CD4-positive, alpha-beta memory T cell (primary cell): Measurements from ENCODE around the gene DAGLB. TPM values are rescaled to one million over a fixed set of nuclear protein-coding genes. Genes with fewer than 3 reads are reported as not detected.
A peak's percentile ranks its signal among the peaks of the same experiment; 100 is the strongest.
"Not testable (repeated sequence)": the region's sequence is repeated elsewhere in the genome, so short reads cannot be mapped to it uniquely, and the experiment has no call there.

Experiments
- CTCF ChIA-PET: fragments of 350-600 bp; sonication (Branson Sonifier 250); formaldehyde crosslinking; loops from one replicate; lab custom pipeline; 2021; ENCODE audit warnings: inconsistent platforms; ENCODE audit not compliant: partially characterized antibody; lab: Charles Lee
- POLR2A ChIA-PET: fragments of 350-600 bp; sonication (Branson Sonifier 250); formaldehyde crosslinking; loops from one replicate; lab custom pipeline; 2021; ENCODE audit not compliant: partially characterized antibody; lab: Charles Lee
- DNase-seq, 5 donors: peaks; one replicate each; pipeline versions ENCODE4 v3.0.0 to v3.0.0-alpha.2; 2020 to 2022; ENCODE audit warnings: mixed read lengths in 1 of 5
- H3K27ac ChIP-seq: one replicate; pipeline ENCODE4 v1.7.0; 2013; ENCODE audit warnings: low read depth, low read length
- H3K27me3 ChIP-seq: 2 replicates; pipeline ENCODE4 v1.7.0; 2013; ENCODE audit warnings: mild to moderate bottlenecking, low read length, moderate library complexity; ENCODE audit not compliant: insufficient read depth
- H3K36me3 ChIP-seq: 2 replicates; pipeline ENCODE4 v1.7.0; 2013; ENCODE audit warnings: mild to moderate bottlenecking, low read length, moderate library complexity; ENCODE audit not compliant: insufficient read depth
- H3K4me1 ChIP-seq: 2 replicates; pipeline ENCODE4 v1.7.0; 2013; ENCODE audit warnings: mild to moderate bottlenecking, low read length, moderate library complexity; ENCODE audit not compliant: insufficient read depth
- H3K4me3 ChIP-seq, 2 donors: one replicate each; pipeline ENCODE4 v1.7.0; 2013; ENCODE audit warnings: low read length in 2 of 2, mild to moderate bottlenecking in 1 of 2
- H3K9me3 ChIP-seq, 2 donors: one replicate each; pipeline ENCODE4 v1.7.0; 2013; ENCODE audit warnings: low read length in 2 of 2, control low read depth in 1 of 2; ENCODE audit not compliant: control insufficient read depth in 1 of 2
- H3K27ac Mint-ChIP-seq, 7 donors: one replicate each; pipeline ENCODE4 v1.8.0; 2020 to 2021; ENCODE audit warnings: mixed read lengths in 7 of 7, mild to moderate bottlenecking in 6 of 7, inconsistent platforms in 3 of 7, moderate library complexity in 3 of 7
- H3K27me3 Mint-ChIP-seq, 2 donors: one replicate each; pipeline ENCODE4 v1.8.0; 2020 to 2021; ENCODE audit warnings: mixed read lengths in 2 of 2
- H3K36me3 Mint-ChIP-seq, 2 donors: one replicate each; pipeline ENCODE4 v1.8.0; 2020 to 2021; ENCODE audit warnings: mixed read lengths in 2 of 2, inconsistent platforms in 1 of 2, mild to moderate bottlenecking in 1 of 2
- H3K4me1 Mint-ChIP-seq, 4 donors: one replicate each; pipeline ENCODE4 v1.8.0; 2020 to 2021; ENCODE audit warnings: mixed read lengths in 4 of 4, mild to moderate bottlenecking in 1 of 4
- H3K4me3 Mint-ChIP-seq, 8 donors: one replicate each; pipeline ENCODE4 v1.8.0; 2020 to 2021; ENCODE audit warnings: mixed read lengths in 8 of 8, mild to moderate bottlenecking in 7 of 8, moderate library complexity in 6 of 8, inconsistent platforms in 3 of 8
- H3K9me3 Mint-ChIP-seq, 8 donors: one replicate each; pipeline ENCODE4 v1.8.0; 2020 to 2021; ENCODE audit warnings: mixed read lengths in 8 of 8, mild to moderate bottlenecking in 5 of 8, inconsistent platforms in 3 of 8, moderate library complexity in 1 of 8
- intact Hi-C: fragments of 100-400 bp; cut with micrococcal nuclease; formaldehyde crosslinking; loops from one replicate; pipeline ENCODE4 v1.15.1; 2023
- polyA plus RNA-seq, 2 donors: library from polyadenylated mRNA; unstranded; fragments of 300-500 nt; fragmentation: Illumina TruSeq; gene quantifications; one replicate each; pipeline ENCODE4 v1.2.3, GENCODE V29; 2021
- total RNA-seq, 2 experiments: library from RNA; stranded (reverse); gene quantifications; one replicate each; pipeline ENCODE4 v1.2.3, GENCODE V29; 2021

Gene DAGLB
- total and polyA plus RNA-seq, 4 experiments from 2014 or later: 5.3 to 37.0 (median 24.5) TPM

DNA sequence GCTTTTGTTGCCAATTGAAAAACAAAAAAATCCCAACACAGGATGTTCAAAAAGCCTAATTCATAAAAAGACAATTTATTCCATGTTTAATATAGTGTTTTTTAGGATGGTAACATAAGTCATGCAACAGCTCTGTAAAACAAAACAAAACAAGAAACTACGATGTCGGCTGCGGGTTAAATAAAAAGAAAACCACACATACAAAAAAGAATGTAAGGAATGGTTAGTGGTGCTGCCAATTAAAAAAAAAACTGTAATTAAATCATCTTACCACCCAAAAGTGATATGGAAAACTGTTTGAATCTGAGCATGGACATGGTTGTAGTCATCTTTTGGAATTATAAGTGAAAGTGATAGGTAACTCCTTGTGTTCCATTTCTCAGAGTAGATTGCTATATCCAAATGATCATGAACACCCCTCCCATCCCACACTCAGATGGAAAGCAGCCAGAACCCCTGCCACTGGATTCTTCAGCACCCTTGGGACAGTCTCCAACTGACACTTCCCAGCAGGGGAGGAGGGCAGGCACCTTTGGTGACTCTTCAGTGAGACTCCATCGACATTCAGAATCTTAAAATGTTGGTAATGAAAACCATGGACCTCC, 14.3 kb upstream of the DAGLB start:
- no peaks in the 10 kb centered on the region for H3K9me3 ChIP-seq
- Mint-ChIP-seq H3K4me1 (no peaks in the 10 kb centered on the region), H3K9me3 (no peaks in the 10 kb centered on the region), H3K27ac (peak overlapping the region in 2 of 7 donors; percentile 16 to 24), H3K36me3 (peaks cover 17 to 42% of the 10 kb centered on the region in 2 donors), H3K27me3 (no peaks in the 10 kb centered on the region), H3K4me3 (no peak overlapping the region)
- H3K4me3 ChIP-seq: no peak overlapping the region
- peaks cover 31% of the 10 kb centered on the region for H3K36me3 ChIP-seq
- H3K27me3 ChIP-seq: no peaks in the 10 kb centered on the region
- H3K27ac ChIP-seq: no peak overlapping the region
- ChIA-PET CTCF (interaction anchor here (0.7 kb wide), 1 partner anchor 24 kb away, joined by 3 read pairs; no protein-coding TSS in a partner anchor), POLR2A (no interaction called here)
- intact Hi-C loops: no loop called here
- no peak for DNase-seq
- no peaks in the 10 kb centered on the region for H3K4me1 ChIP-seq

DNA sequence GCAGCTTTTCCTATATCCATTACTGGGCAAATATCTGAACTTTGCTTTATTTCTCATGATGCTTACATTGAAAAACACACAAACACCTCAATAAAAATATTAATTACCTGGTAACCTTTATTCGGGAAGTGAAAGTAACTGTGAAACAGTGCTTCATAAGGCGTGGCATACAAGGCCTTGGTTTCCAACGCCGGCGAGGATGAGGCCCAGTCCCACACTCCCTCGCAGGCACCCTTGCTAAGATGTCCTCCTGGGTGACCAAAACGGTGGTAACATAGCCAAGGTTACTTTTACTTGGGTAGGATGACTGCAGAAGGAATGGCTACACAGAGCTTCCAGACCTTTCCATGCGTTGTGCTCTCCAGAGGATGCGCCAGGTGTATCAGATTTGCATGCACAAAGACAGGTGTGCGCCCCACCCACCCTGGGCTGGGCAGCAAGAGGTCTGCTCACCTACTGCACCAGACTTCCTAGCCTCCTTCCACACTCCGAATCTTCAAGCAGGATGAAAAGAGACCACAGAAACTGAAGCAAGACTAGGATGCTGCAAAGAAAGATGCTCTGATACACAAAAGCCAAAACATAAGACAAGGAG, 13.3 kb upstream of the DAGLB start:
- ChIA-PET POLR2A (interaction anchor here (0.6 kb wide), 1 partner anchor 41 kb away, joined by 3 read pairs; no protein-coding TSS in a partner anchor), CTCF (no interaction called here)
- Histone ChIP-seq H3K27me3 (no peaks in the 10 kb centered on the region), H3K4me1 (no peaks in the 10 kb centered on the region), H3K36me3 (peaks cover 28% of the 10 kb centered on the region), H3K9me3 (no peaks in the 10 kb centered on the region), H3K27ac (no peak overlapping the region), H3K4me3 (no peak overlapping the region)
- H3K27ac Mint-ChIP-seq: peak overlapping the region in 5 of 7 donors; percentile 0 to 54 (median 19)
- no peaks in the 10 kb centered on the region for H3K27me3 Mint-ChIP-seq
- H3K9me3 Mint-ChIP-seq: no peaks in the 10 kb centered on the region
- intact Hi-C loops: no loop called here
- H3K36me3 Mint-ChIP-seq: peaks cover 8 to 34% of the 10 kb centered on the region in 2 donors
- no peak overlapping the region for H3K4me3 Mint-ChIP-seq
- DNase-seq: no peak
- no peaks in the 10 kb centered on the region for H3K4me1 Mint-ChIP-seq

DNA sequence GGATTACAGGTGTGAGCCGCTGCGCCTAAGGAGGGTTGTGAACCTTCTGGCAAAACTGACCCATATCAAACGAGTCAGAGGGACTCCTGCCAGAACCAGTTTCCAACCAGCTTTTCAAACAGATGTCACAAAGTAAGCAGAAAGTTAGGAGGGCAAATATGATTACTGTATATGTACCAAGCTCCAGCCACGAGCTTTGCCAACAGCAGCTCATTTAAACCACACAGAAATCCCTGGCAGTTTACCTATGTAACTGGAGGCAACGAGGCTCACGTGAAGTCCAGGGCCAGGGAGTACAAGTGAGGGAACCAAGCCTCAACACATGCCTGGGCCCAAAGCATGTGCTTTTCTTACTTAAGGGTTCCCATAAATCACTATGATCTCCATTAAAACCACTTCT, 12.5 kb upstream of the DAGLB start:
- no peak overlapping the region for H3K4me3 Mint-ChIP-seq
- H3K27me3 Mint-ChIP-seq: no peaks in the 10 kb centered on the region
- no peak overlapping the region for H3K27ac Mint-ChIP-seq
- intact Hi-C loops: no loop called here
- H3K9me3 Mint-ChIP-seq: no peaks in the 10 kb centered on the region
- DNase-seq: no peak
- H3K27me3 ChIP-seq: no peaks in the 10 kb centered on the region
- no peaks in the 10 kb centered on the region for H3K4me1 Mint-ChIP-seq
- peaks cover 0 to 26% of the 10 kb centered on the region in 2 donors for H3K36me3 Mint-ChIP-seq
- H3K36me3 ChIP-seq: peaks cover 20% of the 10 kb centered on the region
- ChIA-PET POLR2A (interaction anchor here (0.6 kb wide), 1 partner anchor 42 kb away, joined by 3 read pairs; no protein-coding TSS in a partner anchor), CTCF (no interaction called here)
- H3K27ac ChIP-seq: no peak overlapping the region
- no peaks in the 10 kb centered on the region for H3K4me1 ChIP-seq
- no peaks in the 10 kb centered on the region for H3K9me3 ChIP-seq
- no peak overlapping the region for H3K4me3 ChIP-seq

DNA sequence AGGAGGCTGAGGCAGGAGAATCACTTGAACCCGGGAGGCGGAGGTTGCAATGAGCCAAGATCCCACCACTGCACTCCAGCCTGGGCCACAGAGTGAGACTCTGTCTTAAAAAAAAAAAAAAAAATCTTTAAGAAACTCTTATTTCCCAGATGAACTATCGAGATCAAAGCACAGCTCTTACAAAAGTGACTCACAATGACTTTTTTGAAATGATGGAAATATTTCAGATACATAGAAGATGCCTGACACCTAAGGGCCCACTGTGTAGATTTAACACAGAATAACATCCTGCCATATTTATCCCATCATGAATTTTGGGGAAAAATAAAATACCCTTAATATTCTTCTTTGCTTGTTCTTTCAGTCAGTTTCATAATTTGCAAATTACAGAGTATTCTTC, 10.9 kb upstream of the DAGLB start:
- H3K4me3 Mint-ChIP-seq, H3K9me3 ChIP-seq, H3K27me3 Mint-ChIP-seq, H3K4me1 ChIP-seq, H3K27me3 ChIP-seq, H3K27ac ChIP-seq, H3K27ac Mint-ChIP-seq, intact Hi-C loops, H3K4me3 ChIP-seq, H3K4me1 Mint-ChIP-seq, H3K9me3 Mint-ChIP-seq, DNase-seq: not testable (repeated sequence)
- peaks cover 0 to 24% of the 10 kb centered on the region in 2 donors for H3K36me3 Mint-ChIP-seq
- H3K36me3 ChIP-seq: peaks cover 20% of the 10 kb centered on the region
- CTCF ChIA-PET: interaction anchor here (1.0 kb wide), 1 partner anchor 138 kb away, joined by 3 read pairs; no protein-coding TSS in a partner anchor
- POLR2A ChIA-PET: interaction anchor here (0.6 kb wide), 1 partner anchor 1368 kb away, joined by 3 read pairs; no protein-coding TSS in a partner anchor

DNA sequence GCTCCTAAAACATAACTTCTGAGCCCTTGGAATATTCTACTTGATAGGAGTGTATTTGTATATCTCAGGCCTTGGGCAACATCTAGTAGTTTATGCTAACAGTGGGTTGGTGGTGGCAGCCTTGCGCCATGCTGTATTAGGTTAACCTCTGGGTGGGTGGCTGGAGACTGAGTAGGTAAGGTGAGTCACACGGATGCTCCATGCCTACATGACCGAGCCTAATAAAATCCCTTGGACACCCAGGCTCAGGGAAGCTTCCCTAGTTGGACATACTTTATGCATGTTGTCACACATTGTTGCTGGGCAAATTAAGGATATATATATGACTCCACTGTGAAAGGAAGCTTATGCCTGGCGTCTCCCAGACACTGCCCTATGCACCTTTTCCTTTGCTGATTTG, 6.0 kb upstream of the DAGLB start:
- no peaks in the 10 kb centered on the region for H3K27me3 ChIP-seq
- no peaks in the 10 kb centered on the region for H3K36me3 ChIP-seq
- no peaks in the 10 kb centered on the region for H3K9me3 Mint-ChIP-seq
- H3K4me3 ChIP-seq: no peak overlapping the region
- intact Hi-C loops: no loop called here
- H3K27me3 Mint-ChIP-seq: no peaks in the 10 kb centered on the region
- CTCF ChIA-PET: interaction anchor here (0.9 kb wide), 1 partner anchor 404 kb away, joined by 3 read pairs; no protein-coding TSS in a partner anchor
- no peak overlapping the region for H3K27ac ChIP-seq
- H3K9me3 ChIP-seq: no peaks in the 10 kb centered on the region
- no peak overlapping the region for H3K4me3 Mint-ChIP-seq
- H3K36me3 Mint-ChIP-seq: no peaks in the 10 kb centered on the region
- POLR2A ChIA-PET: no interaction called here
- no peak overlapping the region for H3K27ac Mint-ChIP-seq
- DNase-seq: no peak
- H3K4me1 Mint-ChIP-seq: peaks cover 0 to 7% (median 0%) of the 10 kb centered on the region in 4 donors
- peaks cover 4% of the 10 kb centered on the region for H3K4me1 ChIP-seq

DNA sequence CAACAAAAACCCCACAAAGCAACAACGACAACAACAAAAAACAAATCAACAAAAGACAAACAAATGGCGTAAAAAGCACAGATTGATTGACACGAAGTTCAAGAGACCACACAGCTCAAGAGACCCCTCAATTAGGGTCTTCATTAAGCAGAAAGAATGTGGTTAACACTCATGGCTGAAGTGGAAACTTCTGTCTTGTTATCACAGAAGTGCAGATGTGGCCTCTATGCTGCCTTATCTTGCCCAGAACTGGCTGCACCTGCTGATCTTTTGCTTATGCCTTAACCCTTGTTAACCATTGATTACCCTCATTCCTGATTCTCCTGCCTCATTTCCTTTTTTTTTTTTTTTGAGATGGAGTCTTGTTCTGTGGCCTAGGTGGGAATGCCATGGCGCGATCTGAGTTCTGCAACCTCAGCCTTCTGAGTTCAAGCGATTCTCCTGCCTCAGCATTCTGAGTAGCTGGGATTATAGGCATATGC, 3.5 kb upstream of the DAGLB start:
- intact Hi-C loops: no loop called here
- no peaks in the 10 kb centered on the region for H3K9me3 Mint-ChIP-seq
- Histone ChIP-seq H3K27ac (no peak overlapping the region), H3K27me3 (no peaks in the 10 kb centered on the region), H3K4me3 (no peak overlapping the region), H3K36me3 (no peaks in the 10 kb centered on the region), H3K4me1 (peaks cover 15% of the 10 kb centered on the region), H3K9me3 (no peaks in the 10 kb centered on the region)
- DNase-seq: no peak
- peak overlapping the region in 3 of 8 donors; percentile 31 to 74 (median 54) for H3K4me3 Mint-ChIP-seq
- ChIA-PET CTCF (no interaction called here), POLR2A (no interaction called here)
- peaks cover 4 to 25% (median 13%) of the 10 kb centered on the region in 4 donors for H3K4me1 Mint-ChIP-seq
- peak overlapping the region in 1 of 7 donors; percentile 18 for H3K27ac Mint-ChIP-seq
- H3K36me3 Mint-ChIP-seq: peaks cover 0 to 12% of the 10 kb centered on the region in 2 donors
- H3K27me3 Mint-ChIP-seq: peaks cover 0 to 3% of the 10 kb centered on the region in 2 donors

DNA sequence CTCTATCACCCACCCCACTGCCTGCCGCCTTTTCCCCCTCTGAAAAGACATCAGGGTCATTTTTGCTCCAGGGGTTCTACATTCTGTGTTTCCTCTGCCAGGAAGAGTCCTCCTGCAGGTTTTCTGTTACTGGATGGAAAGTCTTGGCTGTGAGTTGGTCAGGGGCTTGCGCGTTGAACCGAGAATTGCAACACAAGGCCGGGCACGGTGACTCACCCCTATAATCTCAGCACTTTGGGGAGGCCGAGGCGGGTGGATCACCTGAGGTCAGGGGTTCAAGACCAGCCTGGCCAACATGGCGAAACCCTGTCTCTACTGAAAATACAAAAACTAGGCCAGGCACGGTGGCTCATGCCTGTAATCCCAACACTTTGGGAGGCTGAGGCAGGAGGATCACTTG, 2.8 kb upstream of the DAGLB start:
- H3K4me3 ChIP-seq, intact Hi-C loops, H3K9me3 Mint-ChIP-seq, H3K27ac ChIP-seq, H3K36me3 ChIP-seq, H3K9me3 ChIP-seq, CTCF ChIA-PET, DNase-seq, H3K27me3 Mint-ChIP-seq, H3K27me3 ChIP-seq: not testable (repeated sequence)
- H3K4me1 Mint-ChIP-seq: peaks cover 8 to 31% (median 18%) of the 10 kb centered on the region in 4 donors
- peaks cover 15% of the 10 kb centered on the region for H3K4me1 ChIP-seq
- peaks cover 0 to 14% of the 10 kb centered on the region in 2 donors for H3K36me3 Mint-ChIP-seq
- H3K27ac Mint-ChIP-seq: peak overlapping the region in 2 of 7 donors; percentile 32 to 37
- POLR2A ChIA-PET: interaction anchor here (0.7 kb wide), 1 partner anchor 128 kb away, joined by 3 read pairs; no protein-coding TSS in a partner anchor
- peak overlapping the region in 2 of 8 donors; percentile 25 to 43 for H3K4me3 Mint-ChIP-seq
